NCI-H510A treated with DMSO at 0.1 percent for 48 hours (cell line): ENCODE data around the gene IL13RA1.
"Not testable (repeated sequence)": the region's sequence is repeated elsewhere in the genome, so short reads cannot be mapped to it uniquely, and the experiment has no call there.

Experiments
- DNase-seq: peaks from one replicate; lab custom pipeline; 2025; lab: John Stamatoyannopoulos, UW

Gene IL13RA1

GRCh38 chrX:118726887-118727685, at the start of gene IL13RA1:
IL13RA1 (plus strand) TSS chrX:118727606; CDS start chrX:118727639, 33 bp downstream.
- peak; percentile 72 for DNase-seq

GRCh38 chrX:118679290-118679689, 48.1 kb upstream of the IL13RA1 start:
- DNase-seq = no peak

- peak; percentile 48 for DNase-seq
These were observed 45.0 kb upstream of the IL13RA1 start for GRCh38 chrX:118682258-118683014.

GRCh38 chrX:118685393-118685792, 42.0 kb upstream of the IL13RA1 start:
- no peak for DNase-seq

GRCh38 chrX:118688935-118689334, 38.5 kb upstream of the IL13RA1 start:
- DNase-seq = no peak

- DNase-seq = no peak
These were observed 33.6 kb upstream of the IL13RA1 start for GRCh38 chrX:118693843-118694242.

- DNase-seq = no peak
These were observed 32.8 kb upstream of the IL13RA1 start for GRCh38 chrX:118694638-118695037.

GRCh38 chrX:118698516-118699170, 28.8 kb upstream of the IL13RA1 start:
- no peak for DNase-seq

GRCh38 chrX:118702741-118703140, 24.7 kb upstream of the IL13RA1 start:
- DNase-seq = no peak

GRCh38 chrX:118706681-118707080, 20.7 kb upstream of the IL13RA1 start:
- DNase-seq = no peak

- DNase-seq = no peak
These were observed 12.9 kb upstream of the IL13RA1 start for GRCh38 chrX:118714521-118714920.

- not testable (repeated sequence) for DNase-seq
These were observed 11.5 kb upstream of the IL13RA1 start for GRCh38 chrX:118715917-118716316.

- not testable (repeated sequence) for DNase-seq
These were observed 10.6 kb upstream of the IL13RA1 start for GRCh38 chrX:118716833-118717232.

- DNase-seq = no peak
These were observed 9.6 kb upstream of the IL13RA1 start for GRCh38 chrX:118717678-118718391.

GRCh38 chrX:118718737-118719136, 8.7 kb upstream of the IL13RA1 start:
- DNase-seq = no peak

- DNase-seq = no peak
These were observed 7.2 kb upstream of the IL13RA1 start for GRCh38 chrX:118720058-118720707.

GRCh38 chrX:118723376-118723775, 4.0 kb upstream of the IL13RA1 start:
- DNase-seq = no peak

- no peak for DNase-seq
These were observed 3.0 kb upstream of the IL13RA1 start for GRCh38 chrX:118724365-118724764.

- DNase-seq = no peak
These were observed 2.6 kb upstream of the IL13RA1 start for GRCh38 chrX:118724775-118725174.

- no peak for DNase-seq
These were observed 1.0 kb upstream of the IL13RA1 start for GRCh38 chrX:118726396-118726795.

GRCh38 chrX:118727686-118728339, 407 bp downstream of the IL13RA1 start:
- peak; percentile 23 for DNase-seq
